GM19351 (cell line): ENCODE results near the gene INPP4A.

Source experiments
- ATAC-seq: cut with Tn5 transposase; IDR thresholded peaks from one replicate; pipeline ENCODE4 v1.9.1; 2021; ENCODE audit warnings: mild to moderate bottlenecking, moderate library complexity; ENCODE audit not compliant: unreplicated experiment

INPP4A gene

DNA sequence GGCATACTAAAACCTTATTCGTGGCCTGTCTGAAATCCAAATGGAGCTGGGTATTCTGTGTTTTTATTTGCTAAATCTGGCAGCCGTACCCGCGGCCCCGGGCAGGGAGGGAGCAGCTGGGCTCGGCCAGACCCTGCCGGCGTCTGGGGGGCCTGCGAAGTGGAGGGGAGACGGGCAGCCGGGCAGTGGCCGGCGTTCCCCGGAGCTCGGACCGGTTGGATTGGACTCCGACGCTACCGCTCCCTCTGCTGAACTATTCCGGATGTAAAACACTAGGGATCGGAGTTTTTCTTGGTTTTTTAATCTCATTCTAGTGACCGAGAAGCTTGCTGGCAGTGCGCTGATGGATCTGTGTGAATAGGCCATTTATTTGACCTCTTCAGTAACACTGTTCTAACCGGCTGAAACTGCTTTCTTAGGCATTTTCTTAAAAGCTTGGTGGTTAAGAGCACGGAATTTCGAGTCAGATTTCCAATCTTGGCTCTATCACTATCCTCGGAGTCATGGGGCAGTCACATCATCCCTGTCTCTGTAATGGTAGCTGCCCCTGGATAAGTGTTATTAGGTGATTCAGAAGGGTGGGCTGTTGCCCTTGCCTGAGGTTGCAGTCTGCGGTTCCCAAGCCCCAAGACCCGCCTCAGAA is 164.4 kb downstream of the INPP4A start:
- no peak for ATAC-seq

- no peak for ATAC-seq
Observed at GRCh38 chr2:98614024-98614739, 169.5 kb downstream of the INPP4A start.

- ATAC-seq = no peak
Observed at GRCh38 chr2:98615481-98615880, 170.8 kb downstream of the INPP4A start.

DNA sequence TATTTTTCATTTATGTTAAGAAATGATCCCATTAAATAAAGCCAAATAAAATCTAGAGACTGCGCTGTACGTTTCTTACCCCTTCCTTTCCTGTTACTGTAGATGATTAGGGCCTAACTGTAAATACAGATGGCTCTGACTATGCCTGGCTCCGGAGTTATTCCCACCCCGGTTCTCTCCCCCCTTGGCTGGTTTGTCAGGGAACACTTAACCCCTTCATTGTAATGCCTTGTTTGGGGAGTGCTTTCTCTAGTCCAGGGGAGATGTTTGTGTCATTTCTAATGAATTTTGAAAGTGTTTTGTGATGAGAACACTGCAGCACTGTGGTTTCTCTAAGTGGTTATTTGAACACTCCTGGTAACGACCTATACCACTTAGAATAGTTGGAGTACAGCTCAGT is 172.5 kb downstream of the INPP4A start:
- no peak for ATAC-seq

GRCh38 chr2:98623657-98624056 is 179.0 kb downstream of the INPP4A start:
- no peak for ATAC-seq

GRCh38 chr2:98632351-98632750 is 187.7 kb downstream of the INPP4A start:
- no peak for ATAC-seq

DNA sequence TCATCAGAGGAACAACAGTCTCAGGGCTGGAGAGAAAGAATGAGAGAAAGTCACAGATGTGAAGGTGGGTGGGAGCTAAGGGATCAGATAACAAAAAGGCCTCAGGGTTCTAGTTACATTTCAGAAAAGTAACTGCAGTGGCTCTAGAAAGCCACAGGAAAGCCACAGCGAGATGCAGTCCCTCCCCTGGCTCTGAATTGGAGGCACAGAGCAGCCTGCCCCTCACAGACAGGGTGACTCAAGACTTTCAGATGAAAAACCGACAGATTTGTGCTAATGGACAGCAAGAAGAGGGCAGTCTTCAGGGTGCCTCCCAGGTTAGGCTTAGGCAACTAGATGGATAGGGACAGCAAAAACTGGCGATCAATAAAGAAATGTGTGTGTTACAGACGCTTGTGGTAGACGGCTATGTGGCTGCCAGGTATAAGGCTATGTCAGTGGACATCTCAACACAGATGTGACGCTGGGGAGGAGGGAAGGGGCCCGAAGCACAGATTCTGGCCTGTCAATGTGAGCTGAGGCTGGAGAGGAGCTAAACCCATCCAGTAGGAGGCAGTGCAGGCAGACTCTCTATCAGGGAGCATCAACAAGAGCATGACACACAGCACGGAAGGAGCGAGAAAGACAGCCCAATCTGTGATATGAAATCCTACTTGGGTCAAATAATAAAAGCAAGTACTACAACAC is 189.9 kb downstream of the INPP4A start:
- no peak for ATAC-seq

GRCh38 chr2:98637401-98638147 is 192.9 kb downstream of the INPP4A start:
- ATAC-seq = no peak

DNA sequence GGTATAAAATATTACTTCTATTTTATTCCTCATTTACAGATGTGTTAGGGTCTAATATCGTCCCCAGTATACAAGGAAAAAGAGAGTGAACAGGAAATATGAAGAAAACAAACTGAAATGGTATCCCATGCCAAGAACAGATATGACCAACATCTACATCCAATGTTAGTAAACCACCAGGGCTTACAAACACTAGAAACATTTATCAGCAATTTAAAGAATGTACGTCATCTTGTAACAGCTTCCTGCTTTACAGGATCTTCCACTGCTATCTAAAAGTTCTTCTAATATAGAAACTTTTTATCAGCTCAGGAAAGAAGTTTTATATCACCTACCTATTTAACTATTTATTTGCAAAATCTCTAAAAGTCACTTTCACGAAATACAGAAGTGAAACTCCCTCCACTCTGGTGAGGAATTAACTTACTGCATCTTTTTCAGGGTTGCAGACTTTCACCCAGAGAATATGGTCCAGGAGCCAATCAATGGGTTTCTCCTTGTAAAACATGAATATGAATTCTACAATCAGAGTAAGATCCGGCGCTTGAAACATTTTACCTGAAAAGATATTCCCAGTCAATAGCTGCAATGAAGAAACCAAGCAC is 198.9 kb downstream of the INPP4A start:
- no peak for ATAC-seq
